NCI-H1105 (cell line): Measurements from ENCODE around the gene MTA1.

Experiments used
- DNase-seq: peaks from one replicate; lab custom pipeline; 2025; lab: John Stamatoyannopoulos, UW

Gene MTA1

GRCh38 chr14:105410642-105411016 lies 9.0 kb upstream of the MTA1 start:
- no peak for DNase-seq

- peak; percentile 50 for DNase-seq
These were observed 8.3 kb upstream of the MTA1 start for GRCh38 chr14:105411017-105411941.

- DNase-seq, result no peak
These were observed 7.4 kb upstream of the MTA1 start for GRCh38 chr14:105411985-105412770.

GRCh38 chr14:105412771-105413543 lies 6.7 kb upstream of the MTA1 start:
- DNase-seq, result no peak

- DNase-seq, result no peak
These were observed 6.1 kb upstream of the MTA1 start for GRCh38 chr14:105413544-105413886.

- DNase-seq, result peak; percentile 76
These were observed 4.9 kb upstream of the MTA1 start for GRCh38 chr14:105414456-105415371.

GRCh38 chr14:105415481-105416428 lies 3.9 kb upstream of the MTA1 start:
- no peak for DNase-seq

- DNase-seq, result no peak
These were observed 3.0 kb upstream of the MTA1 start for GRCh38 chr14:105416671-105417070.

GRCh38 chr14:105417690-105418121 lies 1.9 kb upstream of the MTA1 start:
- no peak for DNase-seq

GRCh38 chr14:105418269-105419194 lies 1.1 kb upstream of the MTA1 start:
- DNase-seq, result no peak

- no peak for DNase-seq
These were observed 710 bp downstream of the MTA1 start for GRCh38 chr14:105420101-105420973.

GRCh38 chr14:105420974-105421674 lies 1.5 kb downstream of the MTA1 start:
- DNase-seq, result no peak

- no peak for DNase-seq
These were observed 2.3 kb downstream of the MTA1 start for GRCh38 chr14:105421723-105422615.

- no peak for DNase-seq
These were observed 3.3 kb downstream of the MTA1 start for GRCh38 chr14:105422695-105423487.

GRCh38 chr14:105423488-105424195 lies 4.0 kb downstream of the MTA1 start:
- DNase-seq, result no peak
